CD8-positive, alpha-beta memory T cell (primary cell): ENCODE results near the gene PCBP4. TPM values are rescaled to one million over a fixed set of nuclear protein-coding genes. Genes with fewer than 3 reads are reported as not detected.

ENCODE experiments used
- CTCF ChIA-PET: fragments of 350-600 bp; sonication (Branson Sonifier 250); formaldehyde crosslinking; loops from one replicate; lab custom pipeline; 2021; ENCODE audit warnings: antibody characterized with exemption; lab: Charles Lee
- POLR2A ChIA-PET: fragments of 350-600 bp; sonication (Branson Sonifier 250); formaldehyde crosslinking; loops from one replicate; lab custom pipeline; 2021; ENCODE audit warnings: antibody characterized with exemption; lab: Charles Lee
- DNase-seq, 5 donors: peaks; one replicate each; pipeline versions ENCODE4 v3.0.0 to v3.0.0-alpha.2; 2020 to 2022; ENCODE audit warnings: mixed read lengths in 1 of 5
- H3K27ac ChIP-seq: one replicate; pipeline ENCODE4 v1.7.0; 2013; ENCODE audit warnings: low read depth, mild to moderate bottlenecking, low read length, moderate library complexity
- H3K27me3 ChIP-seq: 2 replicates; pipeline ENCODE4 v1.7.0; 2013; ENCODE audit warnings: low read length, mild to moderate bottlenecking; ENCODE audit not compliant: insufficient read depth, poor library complexity, severe bottlenecking
- H3K36me3 ChIP-seq: 2 replicates; pipeline ENCODE4 v1.7.0; 2013; ENCODE audit warnings: mild to moderate bottlenecking, low read length, moderate library complexity; ENCODE audit not compliant: insufficient read depth
- H3K4me1 ChIP-seq: 2 replicates; pipeline ENCODE4 v1.7.0; 2013; ENCODE audit warnings: mild to moderate bottlenecking, low read length, moderate library complexity; ENCODE audit not compliant: insufficient read depth
- H3K4me3 ChIP-seq: 2 replicates; pipeline ENCODE4 v1.7.0; 2013; ENCODE audit warnings: mild to moderate bottlenecking, low read length
- H3K9me3 ChIP-seq: 2 replicates; pipeline ENCODE4 v1.7.0; 2013; ENCODE audit warnings: mild to moderate bottlenecking, low read length
- H3K27ac Mint-ChIP-seq, 8 donors: one replicate each; pipeline ENCODE4 v1.8.0; 2020 to 2021; ENCODE audit warnings: mixed read lengths in 8 of 8, mild to moderate bottlenecking in 6 of 8, inconsistent platforms in 3 of 8, moderate library complexity in 3 of 8
- H3K27me3 Mint-ChIP-seq, 2 donors: one replicate each; pipeline ENCODE4 v1.8.0; 2020 to 2021; ENCODE audit warnings: mixed read lengths in 2 of 2, mild to moderate bottlenecking in 1 of 2, moderate library complexity in 1 of 2
- H3K36me3 Mint-ChIP-seq, 3 donors: one replicate each; pipeline ENCODE4 v1.8.0; 2020 to 2021; ENCODE audit warnings: mixed read lengths in 3 of 3, inconsistent platforms in 1 of 3, mild to moderate bottlenecking in 1 of 3
- H3K4me1 Mint-ChIP-seq, 3 donors: one replicate each; pipeline ENCODE4 v1.8.0; 2020 to 2021; ENCODE audit warnings: mixed read lengths in 3 of 3, inconsistent platforms in 1 of 3, mild to moderate bottlenecking in 1 of 3
- H3K4me3 Mint-ChIP-seq, 7 donors: one replicate each; pipeline ENCODE4 v1.8.0; 2020 to 2021; ENCODE audit warnings: mixed read lengths in 7 of 7, mild to moderate bottlenecking in 6 of 7, moderate library complexity in 4 of 7, inconsistent platforms in 2 of 7
- H3K9me3 Mint-ChIP-seq, 5 donors: one replicate each; pipeline ENCODE4 v1.8.0; 2020 to 2022; ENCODE audit warnings: mixed read lengths in 5 of 5, mild to moderate bottlenecking in 3 of 5, moderate library complexity in 2 of 5, inconsistent platforms in 1 of 5
- polyA plus RNA-seq: library from polyadenylated mRNA; unstranded; fragments of 300-500 nt; fragmentation: Illumina TruSeq; gene quantifications from one replicate; pipeline ENCODE4 v1.2.3, GENCODE V29; 2021
- total RNA-seq, 2 experiments: library from RNA; stranded (reverse); gene quantifications; one replicate each; pipeline ENCODE4 v1.2.3, GENCODE V29; 2021

The PCBP4 gene
- total and polyA plus RNA-seq, 3 experiments from 2014 or later: 9.7 to 12.5 (median 12.5) TPM

DNA sequence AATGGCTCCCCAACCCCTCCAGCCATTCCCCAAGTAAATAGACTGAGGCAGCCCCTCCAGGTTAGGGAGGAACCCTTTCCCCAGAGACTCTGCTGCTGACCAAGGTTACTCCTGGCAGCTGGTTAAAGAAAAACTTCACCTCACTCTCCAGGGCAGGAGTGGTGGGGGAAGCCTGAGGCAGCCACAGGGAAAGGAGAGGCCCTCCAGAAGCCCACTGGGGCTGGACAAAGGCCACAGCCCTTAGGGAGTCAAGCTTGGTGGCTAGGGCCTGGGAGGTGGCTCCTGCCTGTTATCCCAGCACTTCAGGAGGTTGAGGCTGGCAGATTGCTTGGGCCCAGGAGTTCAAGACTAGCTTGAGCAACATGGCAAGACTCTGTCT, 17.0 kb upstream of the PCBP4 start:
- Mint-ChIP-seq H3K27ac (peak overlapping the region in 6 of 8 donors; percentile 57 to 94 (median 91)), H3K27me3 (no peaks in the 10 kb centered on the region), H3K4me1 (peaks cover 23 to 29% (median 25%) of the 10 kb centered on the region in 3 donors), H3K4me3 (peak overlapping the region in 6 of 7 donors; percentile 68 to 95 (median 90)), H3K36me3 (peaks cover 0 to 1% (median 0%) of the 10 kb centered on the region in 3 donors), H3K9me3 (no peaks in the 10 kb centered on the region)
- H3K4me1 ChIP-seq: peaks cover 20% of the 10 kb centered on the region
- no peak for DNase-seq
- peak overlapping the region; percentile 77 for H3K27ac ChIP-seq
- H3K4me3 ChIP-seq: peak overlapping the region; percentile 87
- H3K27me3 ChIP-seq: no peaks in the 10 kb centered on the region
- H3K9me3 ChIP-seq: no peaks in the 10 kb centered on the region
- CTCF ChIA-PET: interaction anchor here (0.7 to 3.9 kb wide), 7 partner anchors 10 to 354 kb away, joined by 3 to 43 read pairs (median 4); partner anchors contain the start of genes ABHD14A and ABHD14B
- no peaks in the 10 kb centered on the region for H3K36me3 ChIP-seq
- POLR2A ChIA-PET: interaction anchor here (0.7 to 2.1 kb wide), 3 partner anchors 10 to 213 kb away, joined by 3 to 14 read pairs (median 6); partner anchors contain the start of genes ABHD14A, ABHD14B and PCBP4

DNA sequence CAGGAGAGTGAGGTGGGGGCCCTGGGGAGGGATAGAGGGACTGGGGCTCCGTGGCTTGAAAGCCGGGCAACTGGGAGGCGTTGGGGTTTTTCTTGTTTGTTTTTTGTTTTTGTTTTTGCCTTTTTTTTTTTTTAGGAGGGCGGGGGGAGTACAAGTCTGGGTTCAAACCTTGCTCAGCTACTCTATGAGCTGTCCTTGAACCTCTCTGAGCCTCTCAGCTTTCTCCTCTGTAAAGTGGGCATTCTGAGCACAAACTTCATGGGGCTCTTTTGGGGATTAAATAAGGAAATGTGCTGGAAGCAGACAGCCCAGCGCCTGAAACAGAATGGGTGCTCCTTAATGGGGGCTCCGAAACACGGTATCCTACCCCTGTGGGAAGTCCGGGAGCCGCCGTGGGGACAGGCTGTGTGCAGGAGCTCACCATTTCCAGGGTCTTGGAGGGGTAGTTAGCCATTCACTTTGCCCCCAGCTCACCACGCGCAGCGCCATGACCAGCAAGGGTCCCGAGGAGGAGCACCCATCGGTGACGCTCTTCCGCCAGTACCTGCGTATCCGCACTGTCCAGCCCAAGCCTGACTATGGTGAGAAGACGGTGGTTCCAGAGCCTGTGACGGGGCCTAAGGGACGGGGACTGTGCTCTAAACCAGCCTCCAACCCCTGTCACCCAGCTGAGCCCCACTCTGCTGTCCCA, 16.5 kb upstream of the PCBP4 start:
- Histone ChIP-seq H3K36me3 (no peaks in the 10 kb centered on the region), H3K27me3 (no peaks in the 10 kb centered on the region), H3K4me1 (peaks cover 20% of the 10 kb centered on the region), H3K9me3 (no peaks in the 10 kb centered on the region), H3K4me3 (peak overlapping the region; percentile 87), H3K27ac (peak overlapping the region; percentile 77)
- ChIA-PET POLR2A (interaction anchor here (0.7 to 2.1 kb wide), 7 partner anchors 9 to 214 kb away, joined by 3 to 14 read pairs (median 6); partner anchors contain the start of genes ABHD14A, ABHD14B, PARP3 and PCBP4), CTCF (interaction anchor here (0.7 to 3.9 kb wide), 11 partner anchors 8 to 355 kb away, joined by 3 to 43 read pairs (median 4); partner anchors contain the start of genes ABHD14A, ABHD14B and RRP9)
- Mint-ChIP-seq H3K27ac (peak overlapping the region; percentile 57 to 99 (median 90)), H3K9me3 (no peaks in the 10 kb centered on the region), H3K36me3 (peaks cover 0 to 1% (median 0%) of the 10 kb centered on the region in 3 donors), H3K4me3 (peak overlapping the region; percentile 80 to 96 (median 93)), H3K27me3 (no peaks in the 10 kb centered on the region), H3K4me1 (peaks cover 24 to 29% (median 29%) of the 10 kb centered on the region in 3 donors)
- DNase-seq: no peak

DNA sequence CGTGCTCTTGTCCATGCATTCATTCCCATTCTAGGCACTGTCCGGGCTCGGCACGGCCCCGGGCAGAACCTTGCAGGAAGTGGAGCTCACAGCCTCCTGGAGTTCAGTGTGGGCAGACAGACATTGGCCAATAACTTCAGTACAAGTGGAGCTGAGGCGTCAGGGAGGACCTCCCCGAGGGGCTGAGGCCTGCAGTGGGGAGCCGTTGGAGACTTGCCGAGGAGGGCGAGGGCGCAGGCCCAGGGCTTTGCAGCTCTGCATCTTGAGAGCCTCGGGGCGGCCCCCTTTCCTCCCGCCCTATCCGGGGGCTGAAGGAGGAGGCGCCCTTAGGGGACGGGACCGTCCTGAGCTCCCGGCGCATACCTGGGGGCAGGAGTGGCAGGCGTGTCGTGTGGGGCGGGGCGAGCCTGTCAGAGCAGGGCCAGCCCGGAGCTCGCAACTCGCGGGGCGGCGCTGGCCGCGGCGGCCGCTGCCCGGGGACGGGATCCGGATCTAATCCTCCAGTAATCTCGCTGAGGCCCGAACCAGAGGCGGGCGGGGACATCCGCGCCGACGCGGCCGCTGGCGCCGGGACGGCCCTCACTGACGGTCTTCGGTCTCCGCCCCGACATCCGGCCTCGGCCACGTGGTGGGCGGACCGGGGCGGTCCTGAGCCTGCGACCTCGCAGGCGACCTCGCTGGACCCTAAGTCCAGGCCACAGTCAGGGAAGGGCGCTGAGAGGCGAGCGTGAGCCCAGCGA, 15.8 kb upstream of the PCBP4 start, which contains the start of gene ACY1:
Gene ACY1 (plus strand): TSS at position 698 of the 740 bp plus-strand sequence. CDS start 530 bp downstream, outside the sequence.
- Histone ChIP-seq H3K9me3 (no peaks in the 10 kb centered on the region), H3K27ac (peak within 1 kb of the TSS; percentile 77), H3K36me3 (no peaks in the 10 kb centered on the region), H3K4me3 (peak within 1 kb of the TSS; percentile 87), H3K27me3 (no peaks in the 10 kb centered on the region), H3K4me1 (peaks cover 20% of the 10 kb centered on the region)
- POLR2A ChIA-PET: interaction anchor here (1.0 to 2.1 kb wide), 7 partner anchors 9 to 74 kb away, joined by 4 to 14 read pairs (median 6); partner anchors contain the start of genes ABHD14A, ABHD14B, PARP3 and PCBP4
- CTCF ChIA-PET: interaction anchor here (0.6 to 3.9 kb wide), 11 partner anchors 9 to 1414 kb away, joined by 3 to 43 read pairs (median 5); partner anchors contain the start of genes ABHD14A, ABHD14B, DUSP7 and HEMK1
- Mint-ChIP-seq H3K36me3 (peaks cover 0 to 1% (median 0%) of the 10 kb centered on the region in 3 donors), H3K27me3 (no peaks in the 10 kb centered on the region), H3K4me1 (peaks cover 24 to 29% (median 29%) of the 10 kb centered on the region in 3 donors), H3K4me3 (peak within 1 kb of the TSS; percentile 83 to 96 (median 93)), H3K9me3 (no peaks in the 10 kb centered on the region), H3K27ac (peak within 1 kb of the TSS; percentile 57 to 99 (median 94))
- DNase-seq: peak; percentile 63 to 81 (median 72)

DNA sequence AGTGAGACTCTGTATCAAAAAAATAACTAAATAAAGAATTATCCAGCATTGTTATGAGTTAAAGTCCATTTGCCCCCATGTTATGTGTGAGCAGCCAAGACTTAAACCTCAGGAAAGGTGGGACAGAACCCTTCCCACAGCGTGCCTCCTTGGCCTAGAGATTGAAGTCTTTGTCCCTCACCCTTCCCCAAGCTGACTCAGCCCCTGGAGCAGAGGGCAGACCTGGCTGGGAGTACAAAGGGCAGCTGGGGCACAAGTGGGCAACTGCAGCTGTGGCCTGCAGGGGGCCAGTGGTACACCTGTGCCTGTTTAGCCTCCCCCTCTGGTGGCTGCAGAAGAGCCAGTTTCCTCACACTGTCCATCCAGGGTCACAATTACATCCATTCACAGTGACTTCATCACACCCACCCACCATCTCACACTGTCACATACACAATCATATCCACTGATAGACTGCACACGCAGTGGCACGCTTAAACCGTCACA, 15.1 kb upstream of the PCBP4 start:
- no peaks in the 10 kb centered on the region for H3K27me3 ChIP-seq
- peak in 1 of 5 donors; percentile 23 for DNase-seq
- ChIA-PET POLR2A (interaction anchor here (1.0 to 2.1 kb wide), 6 partner anchors 8 to 41 kb away, joined by 4 to 14 read pairs (median 9); partner anchors contain the start of genes ABHD14A, ABHD14B, PARP3 and PCBP4), CTCF (interaction anchor here (0.6 to 3.9 kb wide), 10 partner anchors 8 to 1413 kb away, joined by 3 to 43 read pairs (median 6); partner anchors contain the start of genes ABHD14A, ABHD14B, DUSP7 and HEMK1)
- peak overlapping the region; percentile 83 to 96 (median 93) for H3K4me3 Mint-ChIP-seq
- no peaks in the 10 kb centered on the region for H3K9me3 ChIP-seq
- no peaks in the 10 kb centered on the region for H3K9me3 Mint-ChIP-seq
- H3K27ac ChIP-seq: peak overlapping the region; percentile 77
- peaks cover 0 to 1% (median 0%) of the 10 kb centered on the region in 3 donors for H3K36me3 Mint-ChIP-seq
- peak overlapping the region; percentile 87 for H3K4me3 ChIP-seq
- H3K4me1 ChIP-seq: peaks cover 23% of the 10 kb centered on the region
- H3K27ac Mint-ChIP-seq: peak overlapping the region; percentile 57 to 98 (median 92)
- no peaks in the 10 kb centered on the region for H3K27me3 Mint-ChIP-seq
- H3K36me3 ChIP-seq: no peaks in the 10 kb centered on the region
- peaks cover 25 to 32% (median 31%) of the 10 kb centered on the region in 3 donors for H3K4me1 Mint-ChIP-seq

DNA sequence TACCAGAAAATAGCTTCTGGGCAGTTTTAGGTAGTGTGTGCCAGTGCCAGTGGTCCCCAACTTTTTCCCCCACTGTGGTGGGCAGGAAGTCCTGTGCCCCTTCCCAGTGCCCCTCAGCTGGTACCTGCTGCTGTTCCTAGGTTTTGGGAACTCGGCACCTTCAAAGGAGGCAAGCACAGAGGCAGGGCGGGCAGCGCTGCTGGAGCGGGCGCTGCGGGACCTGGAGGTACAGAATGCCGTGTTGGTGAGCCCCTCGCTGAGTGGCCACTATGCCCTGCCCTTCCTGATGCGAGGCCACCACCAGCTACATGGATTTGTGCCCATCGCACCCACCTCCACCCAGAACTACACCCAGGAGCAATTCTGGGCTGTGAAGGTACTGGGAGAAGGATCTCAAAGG, 13.0 kb upstream of the PCBP4 start:
- H3K36me3 ChIP-seq: no peaks in the 10 kb centered on the region
- H3K4me1 Mint-ChIP-seq: peaks cover 39 to 47% (median 46%) of the 10 kb centered on the region in 3 donors
- no peaks in the 10 kb centered on the region for H3K9me3 Mint-ChIP-seq
- peaks cover 0 to 4% (median 1%) of the 10 kb centered on the region in 3 donors for H3K36me3 Mint-ChIP-seq
- no peaks in the 10 kb centered on the region for H3K27me3 ChIP-seq
- H3K4me3 Mint-ChIP-seq: no peak overlapping the region
- no peak overlapping the region for H3K4me3 ChIP-seq
- H3K27me3 Mint-ChIP-seq: no peaks in the 10 kb centered on the region
- POLR2A ChIA-PET: interaction anchor here (1.1 kb wide), 1 partner anchor 12 kb away, joined by 3 read pairs; no protein-coding TSS in a partner anchor
- no peak overlapping the region for H3K27ac ChIP-seq
- H3K4me1 ChIP-seq: peaks cover 42% of the 10 kb centered on the region
- DNase-seq: no peak
- no peak overlapping the region for H3K27ac Mint-ChIP-seq
- CTCF ChIA-PET: interaction anchor here (1.2 kb wide), 2 partner anchors 11 to 37 kb away, joined by 3 read pairs; no protein-coding TSS in a partner anchor
- no peaks in the 10 kb centered on the region for H3K9me3 ChIP-seq

DNA sequence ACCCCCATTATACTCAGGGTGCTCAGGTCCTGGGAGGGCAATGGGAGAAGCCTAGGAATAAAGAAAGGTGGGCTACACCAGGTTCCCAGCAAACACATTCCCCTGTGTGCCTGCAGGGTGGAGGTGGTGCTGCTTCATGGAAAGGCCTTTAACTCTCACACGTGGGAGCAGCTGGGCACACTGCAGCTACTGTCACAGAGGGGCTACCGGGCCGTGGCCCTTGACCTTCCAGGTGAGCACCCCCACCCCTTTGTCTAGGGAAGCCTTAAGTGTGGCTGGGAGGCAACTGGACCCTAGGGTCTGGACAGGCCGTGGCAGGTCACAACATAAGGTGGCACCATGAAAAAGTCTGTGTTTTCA, 10.9 kb upstream of the PCBP4 start:
- CTCF ChIA-PET: no interaction called here

More for the DNA sequence above, 10.9 kb upstream of the PCBP4 start:
- peaks cover 43 to 53% (median 50%) of the 10 kb centered on the region in 3 donors for H3K4me1 Mint-ChIP-seq
- POLR2A ChIA-PET: no interaction called here
- H3K9me3 Mint-ChIP-seq: no peaks in the 10 kb centered on the region
- H3K27me3 ChIP-seq: no peaks in the 10 kb centered on the region
- H3K27ac Mint-ChIP-seq: peak overlapping the region in 2 of 8 donors; percentile 8 to 9
- H3K27ac ChIP-seq: no peak overlapping the region
- peak overlapping the region in 2 of 7 donors; percentile 29 to 95 for H3K4me3 Mint-ChIP-seq
- peaks cover 46% of the 10 kb centered on the region for H3K4me1 ChIP-seq
- peaks cover 0 to 13% (median 1%) of the 10 kb centered on the region in 3 donors for H3K36me3 Mint-ChIP-seq
- DNase-seq: no peak
- H3K4me3 ChIP-seq: no peak overlapping the region
- H3K27me3 Mint-ChIP-seq: no peaks in the 10 kb centered on the region
- H3K36me3 ChIP-seq: no peaks in the 10 kb centered on the region
- H3K9me3 ChIP-seq: no peaks in the 10 kb centered on the region
